22Rv1 (cell line): ENCODE data around the gene ARHGAP8.

Experiments used
- ZFX ChIP-seq: fragments of 450-650 bp; IDR thresholded peaks from 2 replicates; pipeline ENCODE4 v1.6.1; 2017; ENCODE audit warnings: antibody characterized with exemption, borderline replicate concordance
- TF ChIP-seq, protein P1 (sequence below): fragments of 450-650 bp; IDR thresholded peaks from 2 replicates; pipeline ENCODE4 v1.5.1; 2017; ENCODE audit warnings: mild to moderate bottlenecking

DNA sequence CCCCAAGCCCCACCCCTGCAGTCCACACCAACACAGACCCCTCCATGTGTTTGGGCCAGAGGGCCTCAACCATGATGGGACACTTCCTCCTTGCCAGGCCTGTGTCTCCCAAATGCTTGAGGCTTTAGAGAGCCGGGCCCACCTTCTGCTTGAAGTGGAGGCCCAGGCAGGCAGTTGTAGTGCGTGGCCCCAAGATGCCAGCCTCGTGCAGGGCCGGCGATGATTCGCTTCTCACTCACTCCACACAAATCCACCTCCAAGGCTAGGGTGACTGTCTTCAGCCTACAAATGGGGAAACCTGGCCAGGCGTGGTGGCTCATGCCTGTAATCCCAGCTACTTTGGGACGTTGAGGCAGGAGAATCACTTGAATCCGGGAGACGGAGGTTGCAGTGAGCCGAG lies 44.6 kb upstream of the ARHGAP8 start:
- TF ChIP-seq, protein P1, sequence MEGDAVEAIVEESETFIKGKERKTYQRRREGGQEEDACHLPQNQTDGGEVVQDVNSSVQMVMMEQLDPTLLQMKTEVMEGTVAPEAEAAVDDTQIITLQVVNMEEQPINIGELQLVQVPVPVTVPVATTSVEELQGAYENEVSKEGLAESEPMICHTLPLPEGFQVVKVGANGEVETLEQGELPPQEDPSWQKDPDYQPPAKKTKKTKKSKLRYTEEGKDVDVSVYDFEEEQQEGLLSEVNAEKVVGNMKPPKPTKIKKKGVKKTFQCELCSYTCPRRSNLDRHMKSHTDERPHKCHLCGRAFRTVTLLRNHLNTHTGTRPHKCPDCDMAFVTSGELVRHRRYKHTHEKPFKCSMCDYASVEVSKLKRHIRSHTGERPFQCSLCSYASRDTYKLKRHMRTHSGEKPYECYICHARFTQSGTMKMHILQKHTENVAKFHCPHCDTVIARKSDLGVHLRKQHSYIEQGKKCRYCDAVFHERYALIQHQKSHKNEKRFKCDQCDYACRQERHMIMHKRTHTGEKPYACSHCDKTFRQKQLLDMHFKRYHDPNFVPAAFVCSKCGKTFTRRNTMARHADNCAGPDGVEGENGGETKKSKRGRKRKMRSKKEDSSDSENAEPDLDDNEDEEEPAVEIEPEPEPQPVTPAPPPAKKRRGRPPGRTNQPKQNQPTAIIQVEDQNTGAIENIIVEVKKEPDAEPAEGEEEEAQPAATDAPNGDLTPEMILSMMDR: no peak
- TF ChIP-seq ZFX: no peak
